Stimulated activated CD8-positive, alpha-beta memory T cell treated with anti-CD3 and anti-CD28 coated beads, Interleukin-4, amount 100 ng/mL, for 24 hours (primary cell): ENCODE results near the gene MAG.

Experiments
- DNase-seq: peaks from one replicate; pipeline ENCODE4 v3.0.0-alpha.2; 2020; ENCODE audit warnings: low read depth

Gene MAG

GRCh38 chr19:35299523-35300338 lies 7.8 kb downstream of the MAG start:
- no peak for DNase-seq

- DNase-seq: no peak
These were observed 8.3 kb downstream of the MAG start for GRCh38 chr19:35300339-35300649.

- DNase-seq: no peak
These were observed 10.0 kb downstream of the MAG start for GRCh38 chr19:35301961-35302360.

GRCh38 chr19:35302446-35302845 lies 10.5 kb downstream of the MAG start:
- DNase-seq: no peak

- DNase-seq: no peak
These were observed 11.5 kb downstream of the MAG start for GRCh38 chr19:35303357-35303915.

GRCh38 chr19:35304036-35304435 lies 12.1 kb downstream of the MAG start:
- DNase-seq: no peak

GRCh38 chr19:35305181-35305580 lies 13.2 kb downstream of the MAG start:
- no peak for DNase-seq

- DNase-seq: no peak
These were observed 14.7 kb downstream of the MAG start for GRCh38 chr19:35306473-35307246.

- DNase-seq: no peak
These were observed 16.0 kb downstream of the MAG start for GRCh38 chr19:35307931-35308330.

GRCh38 chr19:35308910-35309309 lies 16.9 kb downstream of the MAG start:
- DNase-seq: no peak

GRCh38 chr19:35309481-35310279 lies 17.7 kb downstream of the MAG start:
- no peak for DNase-seq

GRCh38 chr19:35310331-35310730 lies 18.4 kb downstream of the MAG start:
- no peak for DNase-seq

GRCh38 chr19:35310811-35311465 lies 19.0 kb downstream of the MAG start:
- no peak for DNase-seq

- DNase-seq: no peak
These were observed 20.1 kb downstream of the MAG start for GRCh38 chr19:35311901-35312665.

GRCh38 chr19:35313587-35313986 lies 21.6 kb downstream of the MAG start:
- DNase-seq: no peak

GRCh38 chr19:35314031-35314430 lies 22.1 kb downstream of the MAG start:
- DNase-seq: no peak

GRCh38 chr19:35314858-35315470 lies 23.0 kb downstream of the MAG start:
- no peak for DNase-seq

- DNase-seq: no peak
These were observed 23.9 kb downstream of the MAG start for GRCh38 chr19:35315883-35316282.

GRCh38 chr19:35316560-35316959 lies 24.6 kb downstream of the MAG start:
- DNase-seq: no peak

GRCh38 chr19:35317464-35318043 lies 25.6 kb downstream of the MAG start:
- DNase-seq: no peak
